Transverse colon (tissue), 4 donors: ENCODE measurements around the gene SLC34A1.

ENCODE experiments used
- EP300 ChIP-seq: sonication (generic); formaldehyde crosslinking; IDR thresholded peaks from one replicate; pipeline ENCODE4 v1.6.1; 2017; ENCODE audit warnings: antibody characterized with exemption, low read depth
- POLR2A ChIP-seq: fragments of 450-650 bp; IDR thresholded peaks from one replicate; pipeline ENCODE4 v1.6.1; 2016; ENCODE audit warnings: antibody characterized with exemption, mild to moderate bottlenecking, moderate library complexity
- POLR2AphosphoS5 ChIP-seq, 3 donors: sonication (generic); formaldehyde crosslinking; IDR thresholded peaks; one replicate each; pipeline ENCODE4 v1.6.1; 2016; ENCODE audit warnings: antibody characterized with exemption in 3 of 3
- TF ChIP-seq, protein P1 (sequence below), 5 experiments: fragments of 200-600 bp in 3 of 5; fragments of 450-650 bp in 2 of 5; sonication (generic) in 3 of 5; IDR thresholded peaks; 1 replicate in 2 of 5; 2 replicates in 3 of 5; pipeline ENCODE4 v1.5.1; 2016 to 2017; ENCODE audit warnings: antibody characterized with exemption in 5 of 5, inconsistent platforms in 3 of 5, mild to moderate bottlenecking in 2 of 5, moderate library complexity in 1 of 5

DNA sequence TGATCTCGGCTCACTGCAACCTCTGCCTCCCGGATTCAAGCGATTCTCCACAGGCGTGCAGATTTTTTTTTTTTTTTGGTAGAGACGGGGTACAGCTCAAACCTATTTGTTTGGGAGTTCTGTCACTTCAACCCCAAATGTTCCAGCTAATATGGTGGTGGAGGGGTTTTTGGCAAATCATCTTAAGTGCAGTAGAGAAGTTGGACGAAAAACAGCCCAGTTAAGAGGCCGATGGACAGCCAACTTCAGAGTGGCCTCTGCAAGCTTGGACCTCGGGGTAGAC, 61.6 kb downstream of the SLC34A1 start:
- TF ChIP-seq, protein P1, sequence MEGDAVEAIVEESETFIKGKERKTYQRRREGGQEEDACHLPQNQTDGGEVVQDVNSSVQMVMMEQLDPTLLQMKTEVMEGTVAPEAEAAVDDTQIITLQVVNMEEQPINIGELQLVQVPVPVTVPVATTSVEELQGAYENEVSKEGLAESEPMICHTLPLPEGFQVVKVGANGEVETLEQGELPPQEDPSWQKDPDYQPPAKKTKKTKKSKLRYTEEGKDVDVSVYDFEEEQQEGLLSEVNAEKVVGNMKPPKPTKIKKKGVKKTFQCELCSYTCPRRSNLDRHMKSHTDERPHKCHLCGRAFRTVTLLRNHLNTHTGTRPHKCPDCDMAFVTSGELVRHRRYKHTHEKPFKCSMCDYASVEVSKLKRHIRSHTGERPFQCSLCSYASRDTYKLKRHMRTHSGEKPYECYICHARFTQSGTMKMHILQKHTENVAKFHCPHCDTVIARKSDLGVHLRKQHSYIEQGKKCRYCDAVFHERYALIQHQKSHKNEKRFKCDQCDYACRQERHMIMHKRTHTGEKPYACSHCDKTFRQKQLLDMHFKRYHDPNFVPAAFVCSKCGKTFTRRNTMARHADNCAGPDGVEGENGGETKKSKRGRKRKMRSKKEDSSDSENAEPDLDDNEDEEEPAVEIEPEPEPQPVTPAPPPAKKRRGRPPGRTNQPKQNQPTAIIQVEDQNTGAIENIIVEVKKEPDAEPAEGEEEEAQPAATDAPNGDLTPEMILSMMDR (IDR thresholded peaks at IDR 0.05) = no peak
- TF ChIP-seq POLR2A (no peak), POLR2AphosphoS5 (IDR thresholded peaks at IDR 0.05) (no peak), EP300 (no peak)
